PC-3 (cell line): Measurements from ENCODE around the gene SERPINA5. TPM values are rescaled to one million over a fixed set of nuclear protein-coding genes. Genes with fewer than 3 reads are reported as not detected.
"Not testable (repeated sequence)": the region's sequence is repeated elsewhere in the genome, so short reads cannot be mapped to it uniquely, and the experiment has no call there.

ENCODE experiments used
- ATAC-seq: fragments of 200-7000 bp; cut with Tn5 transposase; 2 replicates; pipeline ENCODE4 v1.9.1; 2020; ENCODE audit warnings: mild to moderate bottlenecking, moderate library complexity
- BruUV-seq: library from RNA; stranded (reverse); fragments of 400-500 nt; replicated peaks from 2 replicates; lab custom pipeline; 2021; lab: Mats Ljungman, UMichigan
- CTCF ChIA-PET: fragments of 300-600 bp; sonication (Branson Sonifier 250); formaldehyde crosslinking; loops from one replicate; lab custom pipeline; 2022; ENCODE audit warnings: antibody characterized with exemption; lab: Charles Lee
- POLR2A ChIA-PET: fragments of 300-600 bp; sonication (Branson Sonifier 250); formaldehyde crosslinking; loops from one replicate; lab custom pipeline; 2022; ENCODE audit warnings: antibody characterized with exemption; ENCODE audit not compliant: unreplicated experiment; lab: Charles Lee
- DNase-seq: peaks from one replicate; pipeline ENCODE4 v3.0.0-alpha.2; 2015
- H2AFZ ChIP-seq: fragments of 300-600 bp; sonication (generic); 2 replicates; pipeline ENCODE4 v1.6.0; 2016; ENCODE audit warnings: antibody characterized with exemption, low read length
- H3F3A ChIP-seq: fragments of 300-600 bp; sonication (generic); one replicate; pipeline ENCODE4 v1.6.0; 2017; ENCODE audit warnings: antibody characterized with exemption, low read length, control low read depth, mild to moderate bottlenecking; ENCODE audit not compliant: unreplicated experiment
- H3K27ac ChIP-seq: fragments of 300-600 bp; sonication (generic); 2 replicates; pipeline ENCODE4 v1.5.1; 2016; ENCODE audit warnings: mild to moderate bottlenecking, low read length
- H3K27me3 ChIP-seq: fragments of 300-600 bp; sonication (generic); 2 replicates; pipeline ENCODE4 v1.6.1; 2016; ENCODE audit warnings: low read length, mixed read lengths
- H3K36me3 ChIP-seq: fragments of 300-600 bp; sonication (generic); 2 replicates; pipeline ENCODE4 v1.6.1; 2016; ENCODE audit warnings: low read depth, mixed run types, low read length, mixed read lengths
- H3K4me1 ChIP-seq: fragments of 300-600 bp; sonication (generic); 2 replicates; pipeline ENCODE4 v1.5.1; 2016; ENCODE audit warnings: low read length; ENCODE audit not compliant: insufficient read depth
- H3K4me2 ChIP-seq: fragments of 300-600 bp; sonication (generic); 2 replicates; pipeline ENCODE4 v1.6.0; 2016; ENCODE audit warnings: low read length
- H3K4me3 ChIP-seq: fragments of 300-600 bp; sonication (generic); 2 replicates; pipeline ENCODE4 v1.5.1; 2016; ENCODE audit warnings: mild to moderate bottlenecking, low read length, mixed read lengths
- H3K79me2 ChIP-seq: fragments of 300-600 bp; sonication (generic); 2 replicates; pipeline ENCODE4 v1.6.1; 2017; ENCODE audit warnings: low read length, mixed read lengths
- H3K9ac ChIP-seq: fragments of 300-600 bp; sonication (generic); 2 replicates; pipeline ENCODE4 v1.6.0; 2016; ENCODE audit warnings: mild to moderate bottlenecking, low read length
- H3K9me2 ChIP-seq: fragments of 300-600 bp; sonication (generic); replicated peaks from 2 replicates; pipeline ENCODE4 v1.6.1; 2016; ENCODE audit warnings: mixed run types, low read length, mixed read lengths
- H3K9me3 ChIP-seq: fragments of 300-600 bp; sonication (generic); 2 replicates; pipeline ENCODE4 v1.6.1; 2016; ENCODE audit warnings: low read length, mixed read lengths
- H4K20me1 ChIP-seq: fragments of 300-600 bp; sonication (generic); 2 replicates; pipeline ENCODE4 v1.6.1; 2016; ENCODE audit warnings: low read length, mixed read lengths
- CTCF ChIP-seq: fragments of 300-600 bp; sonication (generic); conservative IDR thresholded peaks from 2 replicates; pipeline ENCODE4 v1.5.1; 2017; ENCODE audit warnings: antibody characterized with exemption, low read depth, mild to moderate bottlenecking, low read length
- EZH2 ChIP-seq: fragments of 300-600 bp; sonication (generic); IDR thresholded peaks from one replicate; pipeline ENCODE4 v1.6.1; 2017; ENCODE audit warnings: antibody characterized with exemption, mild to moderate bottlenecking, low read length; ENCODE audit not compliant: unreplicated experiment
- EZH2phosphoT487 ChIP-seq: fragments of 300-600 bp; sonication (generic); IDR thresholded peaks from 2 replicates; pipeline ENCODE4 v1.6.1; 2018; ENCODE audit warnings: mild to moderate bottlenecking, antibody characterized with exemption, low read length, borderline replicate concordance
- intact Hi-C: fragments of 100-400 bp; cut with micrococcal nuclease; formaldehyde crosslinking; loops from 2 replicates; pipeline ENCODE4 v1.9.0; 2023
- total RNA-seq: library from RNA; depleted of rRNA; stranded (reverse); fragments of >200 nt; gene quantifications from 2 replicates; pipeline ENCODE4 v1.2.3, GENCODE V29; 2014

The SERPINA5 gene
- total RNA-seq, 1 experiment from 2014 or later: not detected

- ChIA-PET CTCF (no interaction called here), POLR2A (no interaction called here)
- intact Hi-C loops: no loop called here
These were observed 53.9 kb downstream of the SERPINA5 start for GRCh38 chr14:94635154-94635553.

DNA sequence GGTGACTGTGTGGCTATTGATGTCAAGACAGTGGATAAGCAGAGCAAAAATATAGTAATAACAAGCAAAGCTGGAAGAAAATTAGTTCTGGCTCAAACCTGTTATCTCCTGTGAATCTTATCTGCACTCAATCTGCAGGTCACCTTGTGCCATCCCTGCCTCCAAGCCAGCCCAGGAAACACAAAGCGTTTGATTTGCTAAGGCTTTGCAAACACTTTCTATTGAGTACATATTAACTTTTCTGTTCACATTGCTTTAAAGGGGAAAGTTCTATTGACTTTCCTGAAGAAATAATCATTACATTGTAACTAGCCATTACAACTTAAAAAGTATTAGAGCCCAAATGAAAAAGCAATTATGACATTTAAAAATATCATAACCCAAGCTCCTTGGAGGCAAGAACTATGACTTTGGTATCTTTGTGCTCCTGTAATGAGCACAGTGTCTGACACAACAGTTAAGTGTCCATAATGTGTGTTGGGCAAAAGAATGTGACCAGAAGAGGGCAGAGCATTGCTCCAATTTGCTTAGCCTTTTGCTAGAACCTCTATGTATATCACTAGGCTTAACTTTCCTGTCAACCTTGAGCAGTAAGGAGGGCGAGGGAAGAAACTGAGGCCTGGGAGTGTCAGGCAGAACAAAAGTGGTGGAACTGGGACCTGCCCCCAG lies 55.7 kb downstream of the SERPINA5 start:
- no peaks in the 10 kb centered on the region for H3K9me2 ChIP-seq
- no peak overlapping the region for H3K4me3 ChIP-seq
- no peaks in the 10 kb centered on the region for H3K36me3 ChIP-seq
- no peaks in the 10 kb centered on the region for H3K27me3 ChIP-seq
- ATAC-seq (no peak), DNase-seq (no peak)
- H4K20me1 ChIP-seq: no peaks in the 10 kb centered on the region
- no peaks in the 10 kb centered on the region for H3K4me1 ChIP-seq
- POLR2A ChIA-PET: no interaction called here
- H3K9me3 ChIP-seq: no peaks in the 10 kb centered on the region
- TF ChIP-seq EZH2phosphoT487: no peak
- no peak for TF ChIP-seq EZH2
- TF ChIP-seq CTCF: no peak; the same call in 1 of the 2 replicates
- no peaks in the 10 kb centered on the region for H3F3A ChIP-seq
- H2AFZ ChIP-seq: no peak overlapping the region
- no TSS peak for BruUV-seq
- no peak overlapping the region for H3K27ac ChIP-seq
- intact Hi-C loops: no loop called here
- no peak overlapping the region for H3K9ac ChIP-seq
- CTCF ChIA-PET: no interaction called here
- no peak overlapping the region for H3K4me2 ChIP-seq
- H3K79me2 ChIP-seq: no peaks in the 10 kb centered on the region

More at GRCh38 chr14:94635154-94635553, 53.9 kb downstream of the SERPINA5 start:
- Histone ChIP-seq H3K9ac (no peak overlapping the region), H3K79me2 (no peaks in the 10 kb centered on the region), H3K9me2 (no peaks in the 10 kb centered on the region), H4K20me1 (no peaks in the 10 kb centered on the region), H3K4me3 (no peak overlapping the region), H3K36me3 (no peaks in the 10 kb centered on the region), H3F3A (no peaks in the 10 kb centered on the region), H3K27me3 (no peaks in the 10 kb centered on the region), H3K4me2 (no peak overlapping the region), H3K9me3 (no peaks in the 10 kb centered on the region), H2AFZ (no peak overlapping the region), H3K4me1 (no peaks in the 10 kb centered on the region), H3K27ac (no peak overlapping the region)
- ATAC-seq: no peak
- no peak for DNase-seq
- no TSS peak for BruUV-seq
- TF ChIP-seq CTCF: no peak
- no peak for TF ChIP-seq EZH2phosphoT487
- no peak for TF ChIP-seq EZH2

DNA sequence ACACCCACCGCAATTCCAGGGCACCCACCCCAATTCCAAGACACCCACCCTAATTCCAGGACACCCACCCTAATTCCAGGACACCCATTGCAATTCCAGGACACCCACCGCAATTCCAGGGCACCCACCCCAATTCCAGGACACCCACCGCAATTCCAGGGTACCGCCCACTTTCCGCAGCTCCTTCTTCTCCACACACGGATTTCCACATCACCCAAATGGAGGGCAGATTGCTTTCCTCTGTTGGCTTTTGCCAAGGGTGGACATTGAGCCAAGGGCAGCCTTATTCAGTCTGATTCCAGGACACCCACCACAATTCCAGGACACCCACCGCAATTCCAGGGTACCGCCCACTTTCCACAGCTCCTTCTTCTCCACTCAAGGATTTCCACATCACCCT lies 56.6 kb downstream of the SERPINA5 start:
- ATAC-seq, H3K27me3 ChIP-seq, H3K9me2 ChIP-seq, H3K4me3 ChIP-seq, POLR2A ChIA-PET, H4K20me1 ChIP-seq, H3K36me3 ChIP-seq, CTCF ChIA-PET, intact Hi-C loops, H2AFZ ChIP-seq, H3K79me2 ChIP-seq, H3F3A ChIP-seq, H3K4me2 ChIP-seq, BruUV-seq, DNase-seq, H3K4me1 ChIP-seq, H3K9me3 ChIP-seq, H3K27ac ChIP-seq, H3K9ac ChIP-seq: not testable (repeated sequence)
